ENCODE measurements around the gene AUTS2.

The AUTS2 gene

GRCh38 chr7:70031245-70031644 is 433.0 kb downstream of the AUTS2 start:
- no peak for DNase-seq (ENCODE audit: low read depth in 2 of 2)

GRCh38 chr7:70032649-70033048 is 434.4 kb downstream of the AUTS2 start:
- DNase-seq (ENCODE audit: low read depth in 2 of 2), result no peak

- no peak for DNase-seq (ENCODE audit: low read depth in 2 of 2)
Observed at GRCh38 chr7:70033226-70033625, 435.0 kb downstream of the AUTS2 start.

DNA sequence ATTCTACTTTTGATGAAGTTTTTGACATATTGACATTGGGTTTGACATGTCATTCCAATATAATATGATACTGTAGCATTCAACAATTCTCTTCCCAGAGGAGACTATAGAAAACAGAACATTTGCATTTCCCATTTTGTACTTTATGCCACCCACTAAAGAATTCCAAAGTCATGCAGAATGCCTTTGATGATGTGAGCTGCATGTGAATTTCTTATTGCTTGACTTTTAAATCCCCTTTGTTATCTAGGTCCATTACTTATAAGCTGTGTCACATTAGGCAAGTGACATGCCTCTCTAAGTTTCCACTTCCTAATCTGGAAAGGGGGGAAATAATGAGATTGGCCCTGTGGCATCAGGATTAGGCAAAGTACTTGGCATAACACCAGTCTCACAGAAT is 436.7 kb downstream of the AUTS2 start:
- DNase-seq (ENCODE audit: low read depth in 2 of 2), result no peak

- DNase-seq (ENCODE audit: low read depth in 2 of 2), result no peak
Observed at GRCh38 chr7:70035519-70035918, 437.2 kb downstream of the AUTS2 start.

DNA sequence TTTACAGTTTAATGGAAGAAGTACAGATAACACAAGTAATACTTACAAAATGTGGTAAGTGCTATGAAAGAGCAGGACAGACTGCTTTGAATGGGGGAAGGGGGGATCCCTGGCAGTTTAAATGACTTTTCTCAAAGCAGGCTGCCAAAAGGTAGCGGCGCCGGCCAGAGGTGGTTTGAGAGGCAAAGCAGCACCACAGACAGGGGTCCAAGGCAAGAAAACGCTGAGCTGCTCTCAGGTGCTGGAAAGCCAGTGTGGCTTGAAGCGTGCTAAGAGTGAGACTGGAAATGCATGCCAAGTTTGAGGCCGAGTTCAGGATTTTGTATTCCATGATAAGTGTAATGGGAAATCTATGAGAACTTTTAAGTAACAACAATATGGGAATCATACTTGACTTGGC is 437.7 kb downstream of the AUTS2 start:
- DNase-seq (ENCODE audit: low read depth in 2 of 2), result no peak

- no peak for DNase-seq (ENCODE audit: low read depth in 2 of 2)
Observed at GRCh38 chr7:70036695-70037094, 438.4 kb downstream of the AUTS2 start.

DNA sequence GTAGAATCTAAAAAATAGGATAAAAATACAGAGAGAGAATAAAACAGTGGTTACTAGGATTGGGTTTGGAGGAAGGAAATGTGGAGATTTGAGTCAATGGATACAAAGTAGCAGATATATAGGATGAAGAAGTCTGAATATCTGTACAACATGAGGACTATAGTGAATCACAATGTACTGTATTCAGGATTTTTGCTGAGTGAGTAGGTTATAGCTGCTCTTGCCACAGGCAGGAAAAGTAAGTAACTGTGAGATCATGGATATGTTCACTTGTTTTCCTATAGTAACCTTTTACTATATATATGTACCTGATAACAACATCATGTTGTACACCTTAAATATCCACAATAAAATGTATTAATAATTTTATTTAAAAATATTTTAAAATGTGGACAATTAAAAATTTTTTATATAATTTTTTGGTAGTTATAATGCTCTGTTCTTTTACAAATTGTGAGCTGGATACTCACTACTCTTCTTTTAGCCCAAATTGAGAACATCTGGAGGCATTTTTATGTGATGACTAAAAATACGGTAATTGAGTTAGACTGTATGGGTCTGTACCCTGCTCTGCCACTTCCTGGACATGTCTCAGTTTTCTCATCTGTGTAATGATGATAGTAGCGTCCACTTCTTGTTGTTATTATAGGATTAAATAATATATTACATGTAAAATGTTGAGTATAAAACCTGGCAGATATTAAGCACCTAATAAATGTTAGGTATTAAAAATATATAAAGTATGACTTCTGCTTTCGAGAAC is 439.1 kb downstream of the AUTS2 start:
- DNase-seq (ENCODE audit: low read depth in 2 of 2), result no peak

GRCh38 chr7:70040051-70040450 is 441.8 kb downstream of the AUTS2 start:
- no peak for DNase-seq (ENCODE audit: low read depth in 2 of 2)

GRCh38 chr7:70040970-70041766 is 442.9 kb downstream of the AUTS2 start:
- DNase-seq (ENCODE audit: low read depth in 2 of 2), result no peak

DNA sequence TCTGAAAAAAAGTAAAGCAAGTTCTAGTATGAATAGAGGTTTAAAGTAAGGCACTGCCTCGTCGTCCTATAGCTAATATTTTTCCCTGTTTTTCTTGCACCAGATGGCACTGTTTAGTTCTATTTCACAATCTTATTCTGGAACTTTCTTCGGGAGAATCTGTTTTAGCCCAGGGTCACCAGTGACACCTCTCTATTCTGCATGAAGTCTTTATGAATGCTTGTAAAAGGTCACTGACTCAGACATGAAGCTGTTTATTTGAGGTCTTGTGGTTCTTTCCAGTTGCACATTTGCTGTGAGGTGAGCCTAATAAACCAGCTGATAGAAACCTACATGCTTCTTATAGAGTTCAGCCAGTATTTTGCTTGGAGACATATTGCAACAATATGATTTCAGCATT is 444.3 kb downstream of the AUTS2 start:
- DNase-seq (ENCODE audit: low read depth in 2 of 2), result no peak

- no peak for DNase-seq (ENCODE audit: low read depth in 2 of 2)
Observed at GRCh38 chr7:70043015-70043538, 444.8 kb downstream of the AUTS2 start.

- no peak for DNase-seq (ENCODE audit: low read depth in 2 of 2)
Observed at GRCh38 chr7:70044064-70044463, 445.8 kb downstream of the AUTS2 start.

DNA sequence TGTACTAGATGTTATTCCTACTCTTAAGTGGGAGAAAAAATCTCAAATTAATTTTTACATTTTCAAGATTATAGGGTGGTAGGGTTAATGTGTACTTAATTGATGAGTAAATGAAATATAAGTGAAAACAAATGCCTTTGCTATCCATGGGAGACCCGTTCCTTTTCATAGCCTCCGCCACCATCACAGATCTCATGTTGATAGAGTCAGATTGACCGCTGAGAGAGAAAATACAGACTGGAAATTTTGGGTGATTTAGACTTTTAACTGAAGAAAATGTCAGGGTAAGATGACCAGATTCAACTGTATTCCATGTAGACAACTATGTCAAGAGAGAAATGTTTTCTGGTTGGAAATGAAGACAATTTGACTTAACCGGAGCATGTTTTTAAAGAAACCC is 446.2 kb downstream of the AUTS2 start:
- no peak for DNase-seq (ENCODE audit: low read depth in 2 of 2)

GRCh38 chr7:70044981-70045380 is 446.7 kb downstream of the AUTS2 start:
- no peak for DNase-seq (ENCODE audit: low read depth in 2 of 2)

GRCh38 chr7:70047384-70047783 is 449.1 kb downstream of the AUTS2 start:
- no peak for DNase-seq (ENCODE audit: low read depth in 2 of 2)

GRCh38 chr7:70047891-70048448 is 449.7 kb downstream of the AUTS2 start:
- no peak for DNase-seq (ENCODE audit: low read depth in 2 of 2)

GRCh38 chr7:70051726-70052125 is 453.5 kb downstream of the AUTS2 start:
- DNase-seq (ENCODE audit: low read depth in 2 of 2), result no peak

GRCh38 chr7:70052691-70053090 is 454.4 kb downstream of the AUTS2 start:
- DNase-seq (ENCODE audit: low read depth in 2 of 2), result no peak

DNA sequence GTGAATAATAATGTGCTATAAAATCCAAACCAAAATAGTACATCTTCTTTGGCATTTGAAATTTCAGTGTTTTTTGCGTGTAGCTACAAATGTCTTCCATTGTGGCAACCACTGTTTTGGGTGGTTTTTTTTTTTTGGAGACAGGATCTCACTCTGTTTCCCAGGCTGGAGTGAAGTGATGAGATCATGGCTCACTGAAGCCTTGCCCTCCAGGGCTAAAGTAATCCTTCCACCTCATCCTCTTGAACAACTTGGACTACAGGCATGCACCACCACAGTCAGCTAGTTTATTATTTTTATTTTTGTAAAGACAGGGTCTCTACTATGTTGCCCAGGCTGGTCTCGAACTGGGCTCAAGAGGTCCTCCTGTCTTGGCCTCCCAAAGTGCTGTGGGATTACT is 455.1 kb downstream of the AUTS2 start:
- DNase-seq (ENCODE audit: low read depth in 2 of 2), result no peak

DNA sequence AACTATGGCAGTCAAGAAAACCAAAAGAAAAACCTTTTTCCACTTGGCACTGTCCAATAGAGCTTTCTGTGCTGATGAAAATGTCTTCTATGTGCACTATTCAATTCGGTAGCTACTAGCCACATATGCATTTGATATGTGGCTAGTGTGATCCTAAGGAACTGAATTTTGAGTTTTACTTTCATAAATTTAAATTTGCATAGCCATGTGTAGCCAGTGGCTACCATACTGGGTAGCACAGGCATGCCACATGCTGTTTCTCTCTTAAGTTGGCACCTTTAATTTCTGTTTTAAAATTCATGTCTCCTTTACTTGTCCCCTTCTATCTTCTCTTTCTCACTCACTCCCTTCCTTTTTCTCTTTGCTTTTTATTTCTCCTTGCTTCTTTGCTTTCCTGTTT is 455.7 kb downstream of the AUTS2 start:
- no peak for DNase-seq (ENCODE audit: low read depth in 2 of 2)

DNA sequence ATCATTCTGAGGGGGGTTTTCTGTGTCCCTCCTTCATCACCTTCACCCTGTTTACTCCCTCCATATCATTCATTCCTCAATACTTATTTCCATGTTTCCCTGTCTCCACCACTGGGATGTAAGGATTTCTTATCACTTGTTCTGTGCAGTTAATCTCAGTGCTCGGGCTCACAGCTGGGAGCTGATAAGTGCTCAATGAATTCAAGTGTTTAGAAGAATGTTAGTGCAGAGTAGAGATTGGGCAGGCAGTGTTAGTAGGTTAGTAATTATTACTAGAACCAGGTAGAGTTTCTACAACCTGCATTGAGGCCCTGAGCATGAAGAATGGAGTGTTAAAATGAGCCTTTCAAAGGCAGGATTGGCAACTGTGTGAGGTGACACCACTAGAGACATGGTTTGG is 458.1 kb downstream of the AUTS2 start:
- no peak for DNase-seq (ENCODE audit: low read depth in 2 of 2)
